Measurements from ENCODE around the gene ARL15.

- TF ChIP-seq, protein P1, sequence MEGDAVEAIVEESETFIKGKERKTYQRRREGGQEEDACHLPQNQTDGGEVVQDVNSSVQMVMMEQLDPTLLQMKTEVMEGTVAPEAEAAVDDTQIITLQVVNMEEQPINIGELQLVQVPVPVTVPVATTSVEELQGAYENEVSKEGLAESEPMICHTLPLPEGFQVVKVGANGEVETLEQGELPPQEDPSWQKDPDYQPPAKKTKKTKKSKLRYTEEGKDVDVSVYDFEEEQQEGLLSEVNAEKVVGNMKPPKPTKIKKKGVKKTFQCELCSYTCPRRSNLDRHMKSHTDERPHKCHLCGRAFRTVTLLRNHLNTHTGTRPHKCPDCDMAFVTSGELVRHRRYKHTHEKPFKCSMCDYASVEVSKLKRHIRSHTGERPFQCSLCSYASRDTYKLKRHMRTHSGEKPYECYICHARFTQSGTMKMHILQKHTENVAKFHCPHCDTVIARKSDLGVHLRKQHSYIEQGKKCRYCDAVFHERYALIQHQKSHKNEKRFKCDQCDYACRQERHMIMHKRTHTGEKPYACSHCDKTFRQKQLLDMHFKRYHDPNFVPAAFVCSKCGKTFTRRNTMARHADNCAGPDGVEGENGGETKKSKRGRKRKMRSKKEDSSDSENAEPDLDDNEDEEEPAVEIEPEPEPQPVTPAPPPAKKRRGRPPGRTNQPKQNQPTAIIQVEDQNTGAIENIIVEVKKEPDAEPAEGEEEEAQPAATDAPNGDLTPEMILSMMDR (IDR thresholded peaks at IDR 0.05): no peak
- no peak for TF ChIP-seq POLR2A (IDR thresholded peaks at IDR 0.05)
These were observed 436.0 kb downstream of the ARL15 start for GRCh38 chr5:53874409-53874808.
